NCI-H1694 (cell line): ENCODE measurements around the gene TMEM69.
"Not testable (repeated sequence)": the region's sequence is repeated elsewhere in the genome, so short reads cannot be mapped to it uniquely, and the experiment has no call there.

Experiments used
- DNase-seq: peaks from one replicate; lab custom pipeline; 2025; lab: John Stamatoyannopoulos, UW

The TMEM69 gene

GRCh38 chr1:45730780-45731319 lies 42.9 kb downstream of the TMEM69 start:
- DNase-seq, result no peak

GRCh38 chr1:45739137-45739536 lies 51.2 kb downstream of the TMEM69 start:
- DNase-seq, result no peak

GRCh38 chr1:45739641-45740156 lies 51.7 kb downstream of the TMEM69 start:
- DNase-seq, result not testable (repeated sequence)
